ENCODE data around the gene TNFAIP8L2. TPM values are rescaled to one million over a fixed set of nuclear protein-coding genes. Genes with fewer than 3 reads are reported as not detected.

The TNFAIP8L2 gene
- total and polyA plus RNA-seq, 12 donors = 1.4 to 19.9 (median 7.3) TPM

- peak overlapping the region; percentile 74 to 88 (median 76) for H3K27ac ChIP-seq
- WGBS, 4 donors = 28 to 35% (median 31%) methylated on average over 12 to 14 of the region's 14 CpGs
Measured at GRCh38 chr1:151196292-151196800, 39.9 kb downstream of the TNFAIP8L2 start.

DNA sequence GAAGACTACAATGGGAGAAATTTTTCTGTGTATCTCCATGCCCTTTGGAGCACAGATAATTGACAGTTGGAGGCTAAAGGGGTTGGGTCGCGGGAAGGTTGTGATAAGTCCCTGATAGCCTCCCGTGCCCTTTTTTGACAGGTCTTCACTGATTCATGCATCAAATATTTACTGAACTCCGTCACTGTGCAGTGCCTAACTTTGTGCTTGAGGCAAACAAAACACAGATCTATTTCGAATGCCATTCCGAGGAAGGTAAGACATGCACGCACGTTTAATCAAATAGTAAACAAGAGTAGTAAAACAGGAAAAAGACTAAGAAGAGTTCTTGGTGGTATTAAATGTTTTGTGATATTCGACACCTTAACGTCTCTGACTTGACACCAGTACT lies 41.4 kb downstream of the TNFAIP8L2 start:
- intact Hi-C loops (cut with DNase I) = loop anchor here (5.0 kb wide), 1 partner anchor 54 kb away; the partner anchor contains the start of gene PSMD4 (in 2 of the 2)
- Histone ChIP-seq H3K9me3 (replicated peaks in 1 of 3) (no peaks in the 10 kb centered on the region), H3K27ac (peak overlapping the region; percentile 61 to 99 (median 94)), H3K4me3 (peak overlapping the region in 1 of 4 donors; percentile 97), H3K27me3 (no peaks in the 10 kb centered on the region), H3K4me1 (replicated peaks in 1 of 2) (peaks cover 32 to 38% of the 10 kb centered on the region in 2 donors), H3K36me3 (replicated peaks in 1 of 2) (peaks cover 0 to 7% of the 10 kb centered on the region in 2 donors)
- 4 to 8% (median 6%) methylated on average over 10 of the region's 10 CpGs for WGBS, 4 donors
- TF ChIP-seq, protein P1, sequence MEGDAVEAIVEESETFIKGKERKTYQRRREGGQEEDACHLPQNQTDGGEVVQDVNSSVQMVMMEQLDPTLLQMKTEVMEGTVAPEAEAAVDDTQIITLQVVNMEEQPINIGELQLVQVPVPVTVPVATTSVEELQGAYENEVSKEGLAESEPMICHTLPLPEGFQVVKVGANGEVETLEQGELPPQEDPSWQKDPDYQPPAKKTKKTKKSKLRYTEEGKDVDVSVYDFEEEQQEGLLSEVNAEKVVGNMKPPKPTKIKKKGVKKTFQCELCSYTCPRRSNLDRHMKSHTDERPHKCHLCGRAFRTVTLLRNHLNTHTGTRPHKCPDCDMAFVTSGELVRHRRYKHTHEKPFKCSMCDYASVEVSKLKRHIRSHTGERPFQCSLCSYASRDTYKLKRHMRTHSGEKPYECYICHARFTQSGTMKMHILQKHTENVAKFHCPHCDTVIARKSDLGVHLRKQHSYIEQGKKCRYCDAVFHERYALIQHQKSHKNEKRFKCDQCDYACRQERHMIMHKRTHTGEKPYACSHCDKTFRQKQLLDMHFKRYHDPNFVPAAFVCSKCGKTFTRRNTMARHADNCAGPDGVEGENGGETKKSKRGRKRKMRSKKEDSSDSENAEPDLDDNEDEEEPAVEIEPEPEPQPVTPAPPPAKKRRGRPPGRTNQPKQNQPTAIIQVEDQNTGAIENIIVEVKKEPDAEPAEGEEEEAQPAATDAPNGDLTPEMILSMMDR (IDR thresholded peaks at IDR 0.05) = no peak
- no peak for TF ChIP-seq POLR2A (IDR thresholded peaks at IDR 0.05)
- peak in 2 of 7 donors; percentile 36 to 59 for DNase-seq

More at GRCh38 chr1:151196292-151196800, 39.9 kb downstream of the TNFAIP8L2 start:
- intact Hi-C loops (cut with DNase I) = loop anchor here (5.0 kb wide), 1 partner anchor 56 kb away; the partner anchor contains the start of gene PSMD4 (in 2 of the 2)
- no peaks in the 10 kb centered on the region for H3K36me3 ChIP-seq (replicated peaks in 1 of 2)
- H3K4me1 ChIP-seq (replicated peaks in 1 of 2) = peaks cover 22 to 28% of the 10 kb centered on the region in 2 donors
- no peaks in the 10 kb centered on the region for H3K27me3 ChIP-seq
- peak; percentile 70 to 90 (median 80) for DNase-seq
- H3K4me3 ChIP-seq = peak overlapping the region in 1 of 4 donors; percentile 37
- no peaks in the 10 kb centered on the region for H3K9me3 ChIP-seq (replicated peaks in 1 of 3)
- TF ChIP-seq, protein P1 (IDR thresholded peaks at IDR 0.05) = peak; percentile 32 to 78 (median 66)
- no peak for TF ChIP-seq POLR2A (IDR thresholded peaks at IDR 0.05)

- TF ChIP-seq POLR2A (IDR thresholded peaks at IDR 0.05) = peak; percentile 72 to 95
- TF ChIP-seq, protein P1 (IDR thresholded peaks at IDR 0.05) = no peak
- Histone ChIP-seq H3K9me3 (replicated peaks in 1 of 3) (no peaks in the 10 kb centered on the region), H3K4me3 (peak within 1 kb of the TSS; percentile 27 to 97 (median 62)), H3K27me3 (no peaks in the 10 kb centered on the region), H3K36me3 (replicated peaks in 1 of 2) (peaks cover 0 to 10% of the 10 kb centered on the region in 2 donors), H3K27ac (peak within 1 kb of the TSS; percentile 61 to 99 (median 94)), H3K4me1 (replicated peaks in 1 of 2) (peaks cover 32 to 38% of the 10 kb centered on the region in 2 donors)
- intact Hi-C loops (cut with DNase I) = loop anchor here (5.0 kb wide), 1 partner anchor 54 kb away; the partner anchor contains the start of gene PSMD4 (in 2 of the 2)
- peak; percentile 99 to 100 (median 100) for DNase-seq
- WGBS, 4 donors = 0 to 1% (median 0%) methylated on average over 42 to 60 of the region's 60 CpGs
Measured at GRCh38 chr1:151198254-151199127, 42.0 kb downstream of the TNFAIP8L2 start, which contains the start of gene PIP5K1A. Gene PIP5K1A (plus strand): TSS chr1:151198552. CDS start chr1:151198997, 445 bp downstream.

Measured in adrenal gland (tissue), 12 donors.